Panc1 (cell line): ENCODE results near the gene NINL. TPM values are rescaled to one million over a fixed set of nuclear protein-coding genes. Genes with fewer than 3 reads are reported as not detected.
A peak's percentile ranks its signal among the peaks of the same experiment; 100 is the strongest.

Experiments
- ATAC-seq: fragments of 200-7000 bp; cut with Tn5 transposase; 2 replicates; pipeline ENCODE4 v1.9.1; 2020; ENCODE audit warnings: mild to moderate bottlenecking, moderate library complexity
- BruUV-seq: library from RNA; stranded (reverse); fragments of 400-500 nt; replicated peaks from 2 replicates; lab custom pipeline; 2021; lab: Mats Ljungman, UMichigan
- CTCF ChIA-PET: fragments of 300-600 bp; sonication (Branson Sonifier 250); formaldehyde crosslinking; loops from one replicate; lab custom pipeline; 2022; ENCODE audit warnings: antibody characterized with exemption; lab: Charles Lee
- POLR2A ChIA-PET: fragments of 300-600 bp; sonication (Branson Sonifier 250); formaldehyde crosslinking; loops from one replicate; lab custom pipeline; 2022; ENCODE audit warnings: antibody characterized with exemption; lab: Charles Lee
- DNase-seq: peaks from one replicate; pipeline ENCODE4 v3.0.0-alpha.2; 2010; ENCODE audit warnings: low read depth, low spot score
- H3K27ac ChIP-seq: 2 replicates; pipeline ENCODE4 v1.5.1; 2011; ENCODE audit warnings: mild to moderate bottlenecking, low read length, inconsistent platforms
- H3K27me3 ChIP-seq: fragments of 200-500 bp; sonication (Bioruptor generic); 2 replicates; pipeline ENCODE4 v1.6.0; 2014; ENCODE audit warnings: low read length, inconsistent platforms; ENCODE audit not compliant: control insufficient read depth, insufficient read depth
- H3K36me3 ChIP-seq: fragments of 200-500 bp; sonication (Bioruptor generic); 2 replicates; pipeline ENCODE4 v1.5.1; 2014; ENCODE audit warnings: inconsistent platforms, mild to moderate bottlenecking, low read length, moderate library complexity; ENCODE audit not compliant: control insufficient read depth, insufficient read depth
- H3K4me1 ChIP-seq: 2 replicates; pipeline ENCODE4 v1.5.1; 2011; ENCODE audit warnings: inconsistent platforms, mild to moderate bottlenecking, low read length, moderate library complexity; ENCODE audit not compliant: control insufficient read depth, insufficient read depth
- H3K4me3 ChIP-seq, 2 experiments: 2 replicates each; pipeline ENCODE4 v1.5.1; 2011 to 2012; ENCODE audit warnings: low read depth in 2 of 2, low read length in 2 of 2, mild to moderate bottlenecking in 2 of 2, inconsistent platforms in 1 of 2, moderate library complexity in 1 of 2
- H3K9me3 ChIP-seq: fragments of 200-500 bp; sonication (Bioruptor generic); 2 replicates; pipeline ENCODE4 v1.5.1; 2014; ENCODE audit warnings: low read depth, mild to moderate bottlenecking, inconsistent platforms, low read length, moderate library complexity; ENCODE audit not compliant: control insufficient read depth, insufficient read depth
- POLR2AphosphoS5 ChIP-seq: IDR thresholded peaks from 2 replicates; pipeline ENCODE4 v1.6.1; 2012; ENCODE audit warnings: mild to moderate bottlenecking, low read depth, low read length, moderate library complexity
- SIN3A ChIP-seq: IDR thresholded peaks from 2 replicates; pipeline ENCODE4 v1.6.1; 2012; ENCODE audit warnings: low read depth, mild to moderate bottlenecking, low read length, moderate library complexity, borderline replicate concordance; ENCODE audit not compliant: insufficient read depth
- TCF7L2 ChIP-seq: IDR thresholded peaks from 2 replicates; pipeline ENCODE4 v1.6.1; 2011; ENCODE audit warnings: mild to moderate bottlenecking, low read depth, low read length, inconsistent platforms
- in situ Hi-C: cut with HindIII; loops from 2 replicates; pipeline ENCODE4 v1.10.0; 2016; ENCODE audit warnings: low sequenced_read_pairs, low pct_unique_long_range_greater_than_20kb
- intact Hi-C: fragments of 100-400 bp; cut with micrococcal nuclease; formaldehyde crosslinking; loops from one replicate; pipeline ENCODE4 v1.10.0; 2022; ENCODE audit not compliant: unreplicated experiment
- total RNA-seq: library from RNA; stranded (reverse); gene quantifications from one replicate; pipeline ENCODE4 v1.2.1, GENCODE V29; 2021; ENCODE audit not compliant: unreplicated experiment
- TF ChIP-seq, protein P1 (sequence below), 2 experiments: IDR thresholded peaks; 2 replicates each; pipeline ENCODE4 v1.6.1; 2011 to 2012; ENCODE audit warnings: low read depth in 2 of 2, control low read depth in 1 of 2, low read length in 1 of 2, mild to moderate bottlenecking in 1 of 2, moderate library complexity in 1 of 2; ENCODE audit not compliant: insufficient read depth in 1 of 2
- TF ChIP-seq, protein P2 (sequence below): fragments of 450-650 bp; IDR thresholded peaks from 2 replicates; pipeline ENCODE4 v1.5.1; 2017; ENCODE audit warnings: mild to moderate bottlenecking

Gene NINL
- total RNA-seq, 1 experiment from 2014 or later = 25.0 TPM

DNA sequence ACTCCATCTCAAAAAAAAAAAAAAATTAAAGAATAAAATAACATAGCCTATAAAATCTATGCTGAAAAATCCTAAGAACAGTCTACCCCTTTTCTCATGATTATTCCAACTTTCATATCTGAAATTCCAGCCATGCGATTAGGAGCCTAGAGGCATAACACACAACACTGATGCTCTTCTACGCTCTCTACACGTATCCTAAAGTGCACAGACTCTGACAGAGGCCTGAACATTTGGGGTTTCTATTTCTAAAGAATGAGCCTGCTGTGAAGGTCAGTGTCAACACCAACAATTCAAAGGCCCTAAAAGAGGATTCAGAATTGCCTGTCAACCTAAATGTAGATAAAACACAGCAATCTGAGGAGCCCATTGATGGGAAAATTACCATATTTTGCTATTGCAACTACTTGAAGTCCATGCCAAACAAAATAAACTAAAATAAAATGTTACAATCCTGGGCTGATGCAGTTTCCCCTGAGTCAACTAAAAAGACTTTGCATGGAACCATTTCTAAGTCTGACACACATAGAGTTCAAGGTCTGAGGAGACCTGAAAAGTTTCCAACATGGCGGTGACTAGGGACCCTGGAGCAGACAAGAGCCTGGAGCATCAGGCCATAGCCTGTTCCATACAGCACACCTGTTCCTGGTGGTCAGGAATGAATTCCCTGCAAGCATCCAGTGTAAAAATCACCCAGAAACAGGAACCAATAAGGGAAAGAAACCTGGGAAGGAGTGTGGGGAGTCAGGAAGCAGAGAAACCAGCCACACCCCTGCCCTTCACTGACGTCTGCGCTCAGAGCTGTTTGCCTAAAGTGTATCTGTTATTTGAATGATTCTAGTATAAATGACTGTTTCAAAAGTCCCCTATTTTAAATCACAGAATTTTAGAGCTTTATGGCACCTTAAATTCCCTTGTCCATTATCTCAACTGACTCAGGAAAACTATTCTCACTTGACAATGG, 11.8 kb downstream of the NINL start:
- TF ChIP-seq TCF7L2 (no peak), SIN3A (no peak), POLR2AphosphoS5 (no peak)
- TF ChIP-seq, protein P1, sequence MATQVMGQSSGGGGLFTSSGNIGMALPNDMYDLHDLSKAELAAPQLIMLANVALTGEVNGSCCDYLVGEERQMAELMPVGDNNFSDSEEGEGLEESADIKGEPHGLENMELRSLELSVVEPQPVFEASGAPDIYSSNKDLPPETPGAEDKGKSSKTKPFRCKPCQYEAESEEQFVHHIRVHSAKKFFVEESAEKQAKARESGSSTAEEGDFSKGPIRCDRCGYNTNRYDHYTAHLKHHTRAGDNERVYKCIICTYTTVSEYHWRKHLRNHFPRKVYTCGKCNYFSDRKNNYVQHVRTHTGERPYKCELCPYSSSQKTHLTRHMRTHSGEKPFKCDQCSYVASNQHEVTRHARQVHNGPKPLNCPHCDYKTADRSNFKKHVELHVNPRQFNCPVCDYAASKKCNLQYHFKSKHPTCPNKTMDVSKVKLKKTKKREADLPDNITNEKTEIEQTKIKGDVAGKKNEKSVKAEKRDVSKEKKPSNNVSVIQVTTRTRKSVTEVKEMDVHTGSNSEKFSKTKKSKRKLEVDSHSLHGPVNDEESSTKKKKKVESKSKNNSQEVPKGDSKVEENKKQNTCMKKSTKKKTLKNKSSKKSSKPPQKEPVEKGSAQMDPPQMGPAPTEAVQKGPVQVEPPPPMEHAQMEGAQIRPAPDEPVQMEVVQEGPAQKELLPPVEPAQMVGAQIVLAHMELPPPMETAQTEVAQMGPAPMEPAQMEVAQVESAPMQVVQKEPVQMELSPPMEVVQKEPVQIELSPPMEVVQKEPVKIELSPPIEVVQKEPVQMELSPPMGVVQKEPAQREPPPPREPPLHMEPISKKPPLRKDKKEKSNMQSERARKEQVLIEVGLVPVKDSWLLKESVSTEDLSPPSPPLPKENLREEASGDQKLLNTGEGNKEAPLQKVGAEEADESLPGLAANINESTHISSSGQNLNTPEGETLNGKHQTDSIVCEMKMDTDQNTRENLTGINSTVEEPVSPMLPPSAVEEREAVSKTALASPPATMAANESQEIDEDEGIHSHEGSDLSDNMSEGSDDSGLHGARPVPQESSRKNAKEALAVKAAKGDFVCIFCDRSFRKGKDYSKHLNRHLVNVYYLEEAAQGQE (IDR thresholded peaks at IDR 0.05; ENCODE audit: insufficient read depth in 1 of 2, low read depth in 2 of 2, low read length in 1 of 2) = no peak
- TF ChIP-seq, protein P2, sequence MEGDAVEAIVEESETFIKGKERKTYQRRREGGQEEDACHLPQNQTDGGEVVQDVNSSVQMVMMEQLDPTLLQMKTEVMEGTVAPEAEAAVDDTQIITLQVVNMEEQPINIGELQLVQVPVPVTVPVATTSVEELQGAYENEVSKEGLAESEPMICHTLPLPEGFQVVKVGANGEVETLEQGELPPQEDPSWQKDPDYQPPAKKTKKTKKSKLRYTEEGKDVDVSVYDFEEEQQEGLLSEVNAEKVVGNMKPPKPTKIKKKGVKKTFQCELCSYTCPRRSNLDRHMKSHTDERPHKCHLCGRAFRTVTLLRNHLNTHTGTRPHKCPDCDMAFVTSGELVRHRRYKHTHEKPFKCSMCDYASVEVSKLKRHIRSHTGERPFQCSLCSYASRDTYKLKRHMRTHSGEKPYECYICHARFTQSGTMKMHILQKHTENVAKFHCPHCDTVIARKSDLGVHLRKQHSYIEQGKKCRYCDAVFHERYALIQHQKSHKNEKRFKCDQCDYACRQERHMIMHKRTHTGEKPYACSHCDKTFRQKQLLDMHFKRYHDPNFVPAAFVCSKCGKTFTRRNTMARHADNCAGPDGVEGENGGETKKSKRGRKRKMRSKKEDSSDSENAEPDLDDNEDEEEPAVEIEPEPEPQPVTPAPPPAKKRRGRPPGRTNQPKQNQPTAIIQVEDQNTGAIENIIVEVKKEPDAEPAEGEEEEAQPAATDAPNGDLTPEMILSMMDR = no peak
- no TSS peak for BruUV-seq
- CTCF ChIA-PET = no interaction called here
- Histone ChIP-seq H3K27me3 (no peaks in the 10 kb centered on the region), H3K27ac (no peak overlapping the region), H3K36me3 (no peaks in the 10 kb centered on the region), H3K4me3 (no peak overlapping the region), H3K9me3 (no peaks in the 10 kb centered on the region), H3K4me1 (no peaks in the 10 kb centered on the region)
- ATAC-seq (no peak), DNase-seq (no peak)
- POLR2A ChIA-PET = no interaction called here
- intact Hi-C loops (no loop called here), in situ Hi-C loops (no loop called here)

DNA sequence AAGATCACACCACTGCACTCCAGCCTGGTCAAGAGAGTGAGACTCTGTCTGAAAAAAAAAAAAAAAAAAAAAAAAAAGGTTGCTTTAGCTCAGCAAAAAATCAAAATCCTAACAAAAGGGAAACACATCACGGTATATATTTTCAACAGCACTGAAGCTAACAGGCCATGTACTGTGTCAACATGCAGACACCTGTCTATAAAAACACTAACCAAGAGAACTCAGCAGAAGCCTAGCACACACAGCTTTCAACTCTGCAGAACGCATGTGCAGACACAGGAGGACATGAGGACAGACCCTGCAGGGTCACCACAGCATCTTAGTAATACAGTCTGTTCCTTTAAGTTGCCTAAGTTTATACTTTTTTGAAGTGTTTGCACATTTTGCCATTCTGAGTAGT, 13.5 kb downstream of the NINL start:
- Histone ChIP-seq H3K27ac (no peak overlapping the region), H3K27me3 (no peaks in the 10 kb centered on the region), H3K9me3 (no peaks in the 10 kb centered on the region), H3K4me3 (no peak overlapping the region), H3K4me1 (no peaks in the 10 kb centered on the region), H3K36me3 (no peaks in the 10 kb centered on the region)
- DNase-seq (no peak), ATAC-seq (no peak)
- ChIA-PET CTCF (no interaction called here), POLR2A (interaction anchor here (0.6 kb wide), 1 partner anchor 12 kb away, joined by 11 read pairs; no protein-coding TSS in a partner anchor)
- BruUV-seq = no TSS peak
- in situ Hi-C loops = no loop called here
- no peak for TF ChIP-seq SIN3A
- intact Hi-C loops = no loop called here

DNA sequence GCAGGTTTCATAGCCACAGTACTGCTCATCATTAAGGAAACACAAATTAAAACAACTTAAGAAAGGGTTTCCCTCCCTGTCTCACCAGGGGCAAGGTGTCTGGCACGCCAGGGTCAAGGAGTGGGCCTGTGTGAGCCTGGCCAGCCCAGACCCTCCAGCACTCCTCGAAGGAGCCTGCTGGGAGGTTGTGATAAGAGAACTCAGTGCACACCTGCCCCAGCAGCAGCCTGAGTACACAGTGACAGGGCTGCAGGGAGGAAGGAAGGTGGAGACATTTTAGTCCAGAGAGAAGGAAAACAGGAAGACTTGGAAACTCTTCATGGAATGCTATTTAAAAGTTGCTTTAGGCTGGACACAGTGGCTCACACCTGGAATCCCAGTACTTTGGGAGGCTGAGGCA, 14.1 kb downstream of the NINL start:
- TF ChIP-seq TCF7L2 = no peak
- ChIA-PET CTCF (no interaction called here), POLR2A (no interaction called here)
- intact Hi-C loops = no loop called here
- 0 out of 2 replicates have a peak, but pooled peaks have one; percentile 21 for ATAC-seq
- Histone ChIP-seq H3K4me1 (no peaks in the 10 kb centered on the region), H3K4me3 (no peak overlapping the region), H3K27ac (no peak overlapping the region), H3K36me3 (no peaks in the 10 kb centered on the region), H3K27me3 (no peaks in the 10 kb centered on the region), H3K9me3 (no peaks in the 10 kb centered on the region)
- in situ Hi-C loops = no loop called here
- no TSS peak for BruUV-seq
- DNase-seq = no peak
